RPMI7951 (cell line): ENCODE data around the gene KLK7. TPM values are rescaled to one million over a fixed set of nuclear protein-coding genes. Genes with fewer than 3 reads are reported as not detected.
"Not testable (repeated sequence)": the region's sequence is repeated elsewhere in the genome, so short reads cannot be mapped to it uniquely, and the experiment has no call there.

Source experiments
- DNase-seq: peaks from one replicate; pipeline ENCODE4 v3.0.0-alpha.2; 2012; ENCODE audit warnings: low read depth
- total RNA-seq: library from RNA; depleted of rRNA; stranded (reverse); fragments of >200 nt; shearing (Covaris generic); gene quantifications from 2 replicates; pipeline ENCODE4 v1.2.3, GENCODE V29; 2014

The KLK7 gene
- total RNA-seq, 1 experiment from 2014 or later, result not detected

DNA sequence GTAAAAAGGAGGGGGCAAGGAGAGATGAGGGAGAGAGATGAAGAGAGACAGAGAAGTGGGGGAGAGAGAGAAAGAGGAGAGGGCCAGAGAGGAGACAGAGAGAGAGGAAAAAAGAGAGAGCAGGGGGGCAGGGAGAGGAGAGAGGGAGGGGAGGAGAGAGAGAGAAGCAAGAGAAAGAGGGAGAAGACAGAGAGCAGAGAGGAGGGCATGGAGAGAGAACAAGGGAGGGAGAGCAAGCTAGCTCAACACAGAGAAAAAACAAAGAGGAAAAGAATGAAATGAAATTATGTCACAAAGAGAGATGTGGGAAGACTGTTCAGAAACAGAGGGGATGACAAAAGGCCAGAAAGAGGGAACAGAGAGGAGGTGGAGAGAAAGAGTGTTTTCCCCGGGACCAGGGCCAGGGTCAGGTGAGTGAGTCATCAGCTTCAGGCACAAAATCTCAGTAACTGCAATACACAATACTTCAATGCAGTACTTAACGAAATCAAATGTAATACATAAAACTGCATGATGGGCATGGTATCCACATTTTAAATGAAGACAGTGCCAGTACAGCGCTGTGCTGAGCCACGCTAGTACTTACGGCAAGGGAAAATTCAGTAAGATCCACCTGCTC lies 4.8 kb downstream of the KLK7 start:
- no peak for DNase-seq

- DNase-seq, result no peak
Observed at GRCh38 chr19:50977626-50978025, 6.1 kb downstream of the KLK7 start.

DNA sequence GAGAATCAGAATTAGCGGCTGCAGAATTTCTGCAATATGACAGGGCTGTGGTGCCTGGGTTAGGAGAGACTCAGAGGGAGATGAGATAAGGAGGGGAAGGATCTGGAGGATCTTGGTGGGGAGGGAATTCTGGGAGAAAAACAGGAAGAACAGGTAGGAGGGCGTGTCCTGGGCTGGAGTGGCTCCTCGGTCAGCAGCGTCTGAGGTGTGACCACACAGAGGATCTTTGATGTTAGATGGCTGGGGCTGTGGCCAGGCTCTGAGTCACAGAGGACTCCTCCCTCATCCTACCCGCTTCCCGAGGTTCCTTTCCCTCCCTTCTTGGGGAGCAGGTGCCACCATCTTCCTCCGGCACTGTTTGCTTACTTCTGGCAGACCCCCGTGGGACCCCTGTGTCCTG lies 8.0 kb downstream of the KLK7 start:
- DNase-seq, result peak; percentile 16

DNA sequence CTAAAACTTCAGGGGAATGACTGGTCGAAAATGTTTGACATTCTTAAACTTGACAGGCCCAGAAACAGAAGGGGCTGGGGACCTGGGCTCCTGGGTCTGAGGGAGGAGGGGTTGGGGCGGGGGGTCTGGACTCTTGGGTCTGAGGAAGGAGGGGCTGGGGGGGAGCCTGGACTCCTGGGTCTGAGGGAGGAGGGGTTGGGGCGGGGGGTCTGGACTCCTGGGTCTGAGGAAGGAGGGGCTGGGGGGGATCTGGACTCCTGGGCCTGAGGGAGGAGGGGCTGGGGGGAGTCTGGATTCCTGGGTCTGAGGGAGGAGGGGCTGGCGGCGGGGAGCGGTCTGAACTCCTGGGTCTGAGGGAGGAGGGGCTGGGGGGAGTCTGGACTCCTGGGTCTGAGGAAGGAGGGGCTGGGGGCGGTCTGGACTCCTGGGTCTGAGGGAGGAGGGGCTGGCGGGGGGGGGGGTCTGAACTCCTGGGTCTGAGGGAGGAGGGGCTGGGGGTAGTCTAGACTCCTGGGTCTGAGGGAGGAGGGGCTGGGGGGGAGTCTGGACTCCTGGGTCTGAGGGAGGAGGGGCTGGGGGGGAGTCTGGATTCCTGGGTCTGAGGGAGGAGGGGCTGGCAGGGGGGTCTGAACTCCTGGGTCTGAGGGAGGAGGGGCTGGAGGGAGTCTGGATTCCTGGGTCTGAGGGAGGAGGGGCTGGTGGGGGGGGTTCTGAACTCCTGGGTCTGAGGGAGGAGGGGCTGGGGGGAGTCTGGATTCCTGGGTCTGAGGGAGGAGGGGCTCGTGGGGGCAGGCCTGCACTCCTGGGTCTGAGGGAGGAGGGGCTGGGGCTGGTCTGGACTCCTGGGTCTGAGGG lies 8.8 kb downstream of the KLK7 start:
- no peak for DNase-seq

- DNase-seq, result no peak
Observed at GRCh38 chr19:50972795-50973376, 10.8 kb downstream of the KLK7 start.

DNA sequence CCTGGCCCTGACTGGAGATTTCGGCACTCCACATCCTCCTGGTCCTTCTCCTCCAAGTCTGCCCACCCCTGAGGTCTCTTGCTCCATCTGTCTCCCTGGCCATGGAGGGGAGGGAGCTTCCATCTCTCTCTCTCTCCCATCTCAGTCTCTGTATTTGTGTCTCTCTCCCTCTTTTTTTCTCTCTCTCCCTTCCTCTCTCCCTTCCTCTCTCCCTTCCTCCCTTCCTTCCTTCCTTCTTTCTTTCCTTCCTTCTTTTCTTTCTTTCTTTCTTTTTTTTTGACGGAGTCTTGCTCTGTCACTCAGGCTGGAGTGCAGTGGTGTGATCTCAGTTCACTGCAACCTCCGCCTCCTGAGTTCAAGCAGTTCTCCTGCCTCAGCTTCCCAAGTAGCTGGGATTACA lies 13.9 kb downstream of the KLK7 start:
- DNase-seq, result not testable (repeated sequence)

DNA sequence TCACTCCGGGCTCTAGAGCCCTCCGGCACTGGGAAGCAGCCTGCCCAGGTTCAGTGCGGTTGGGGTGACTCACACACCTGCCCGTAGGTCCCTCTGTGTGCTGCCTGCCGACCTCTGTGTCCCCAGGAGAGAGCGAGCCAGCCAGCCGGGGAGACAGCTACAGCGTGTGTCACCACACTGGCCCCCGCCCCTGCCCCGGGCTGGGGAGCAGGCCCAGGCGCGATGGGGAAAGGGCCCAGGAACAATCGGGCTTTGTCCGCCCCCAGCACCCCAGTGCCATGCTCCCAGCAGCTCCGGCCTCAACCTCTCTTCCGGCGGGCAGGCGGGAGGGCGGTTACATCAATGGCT lies 14.3 kb downstream of the KLK7 start, which contains the start of gene KLK6:
Gene KLK6, minus strand, starts transcription at position 179 of the 348 bp plus-strand sequence. CDS start 1,487 bp downstream, outside the sequence.
- no peak for DNase-seq

- DNase-seq, result no peak
Observed at GRCh38 chr19:50968716-50969412, 14.9 kb downstream of the KLK7 start.

DNA sequence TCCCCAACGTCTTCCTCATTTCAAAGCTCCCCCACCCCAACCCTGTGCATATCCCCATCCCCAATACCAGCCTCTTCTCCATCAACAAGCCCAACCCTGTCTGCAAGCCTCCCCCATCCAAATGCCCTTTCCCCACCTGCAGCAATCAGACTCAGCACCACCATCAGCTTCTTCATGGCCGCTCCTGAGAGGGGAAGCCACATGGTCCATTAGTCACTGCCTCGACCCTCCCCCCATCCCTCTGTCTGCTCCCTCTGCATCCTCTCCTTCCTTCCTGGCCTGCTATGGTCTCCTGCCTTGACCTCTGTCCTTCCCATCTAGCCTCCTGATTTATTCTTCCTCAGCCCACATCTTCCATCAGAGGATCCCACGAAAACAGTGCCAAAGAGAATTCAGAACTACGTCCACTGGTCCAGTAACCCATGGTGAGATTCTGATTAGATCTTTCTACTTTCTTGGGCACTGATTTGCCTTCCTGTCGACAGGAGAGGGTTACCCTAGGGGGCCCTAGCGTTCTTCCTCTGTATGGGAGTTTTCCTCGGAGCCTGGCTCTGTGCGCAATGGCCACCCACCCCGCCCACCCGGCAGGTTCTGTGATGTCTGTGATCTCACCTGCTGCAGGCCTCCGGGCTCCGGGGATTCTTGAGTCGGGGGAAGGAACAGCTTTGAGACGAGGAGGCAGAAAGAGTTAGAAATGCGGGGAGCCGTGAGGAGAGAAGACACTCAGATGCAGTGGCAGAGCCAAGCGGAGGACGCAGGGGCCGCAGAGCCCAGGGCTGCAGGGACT lies 15.6 kb downstream of the KLK7 start:
- DNase-seq, result no peak

- DNase-seq, result no peak
Observed at GRCh38 chr19:50964266-50964665, 19.5 kb downstream of the KLK7 start.

- no peak for DNase-seq
Observed at GRCh38 chr19:50963381-50963780, 20.3 kb downstream of the KLK7 start.

- DNase-seq, result no peak
Observed at GRCh38 chr19:50962245-50962644, 21.5 kb downstream of the KLK7 start.

- DNase-seq, result peak; percentile 29
Observed at GRCh38 chr19:50959731-50960500, 23.8 kb downstream of the KLK7 start.

- no peak for DNase-seq
Observed at GRCh38 chr19:50957587-50957986, 26.1 kb downstream of the KLK7 start.

DNA sequence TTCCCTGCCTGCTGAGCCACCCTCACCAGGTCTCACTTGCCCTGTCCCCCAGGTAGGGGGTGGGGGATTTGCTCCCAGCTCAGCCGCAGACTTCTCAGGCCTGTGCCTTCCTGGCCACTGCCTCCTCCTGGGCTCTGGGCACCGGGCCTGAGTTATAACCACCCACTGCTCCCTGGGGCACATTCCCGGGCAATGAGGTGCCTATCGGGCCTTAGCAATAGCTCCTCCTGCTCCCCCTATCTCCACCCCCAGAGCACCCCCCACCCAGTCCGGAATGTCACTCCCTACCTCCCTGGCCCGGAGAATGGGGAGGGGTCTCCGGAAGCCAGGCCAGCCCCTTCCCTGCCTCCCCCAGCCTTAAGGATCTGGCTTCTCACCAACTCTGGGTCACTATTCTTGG lies 30.8 kb downstream of the KLK7 start, which contains the start of gene KLK5:
Gene KLK5, minus strand, starts transcription at position 129 of the 400 bp plus-strand sequence. CDS start 381 bp downstream, outside the sequence.
- no peak for DNase-seq

DNA sequence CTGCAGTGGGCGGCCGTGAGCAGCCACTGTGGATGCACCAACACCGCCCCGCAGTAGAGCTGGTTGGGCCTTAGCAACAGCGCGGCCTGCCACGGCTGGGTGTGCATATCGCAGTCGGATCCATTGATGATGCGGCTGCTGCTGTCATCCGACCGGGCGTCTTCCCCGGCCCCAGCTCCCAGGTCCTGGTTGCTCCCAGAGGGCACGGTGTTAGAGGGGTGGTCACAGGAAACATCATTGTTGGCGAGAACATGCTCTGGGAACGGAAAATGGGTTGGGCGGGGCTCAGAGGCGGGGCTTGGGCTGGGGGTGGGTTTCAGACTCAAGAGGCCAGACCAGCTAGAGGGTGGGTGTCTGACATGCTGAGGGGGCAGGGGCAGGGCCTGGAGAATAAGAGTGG lies 33.9 kb downstream of the KLK7 start:
- DNase-seq, result no peak

GRCh38 chr19:50947123-50947522 lies 36.6 kb downstream of the KLK7 start:
- no peak for DNase-seq

DNA sequence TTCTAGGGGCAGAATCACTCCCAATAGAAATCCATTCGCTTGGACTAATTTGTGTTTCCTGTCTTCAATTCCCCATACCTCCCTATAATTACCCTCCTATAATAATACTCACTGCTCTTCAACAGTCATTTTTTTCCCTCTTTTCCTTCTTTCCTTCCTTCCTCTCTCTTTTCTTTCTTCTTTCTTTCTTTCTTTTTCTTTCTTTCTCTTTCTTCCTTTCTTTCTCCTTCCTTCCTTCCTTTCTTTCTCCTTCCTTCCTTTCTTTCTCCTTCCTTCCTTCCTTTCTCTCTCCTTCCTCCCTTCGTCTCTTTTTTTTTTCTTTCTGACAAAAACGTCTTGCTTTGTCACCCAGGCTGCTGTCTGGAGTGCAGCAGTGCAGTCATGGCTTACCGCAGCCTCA lies 38.9 kb downstream of the KLK7 start:
- no peak for DNase-seq

DNA sequence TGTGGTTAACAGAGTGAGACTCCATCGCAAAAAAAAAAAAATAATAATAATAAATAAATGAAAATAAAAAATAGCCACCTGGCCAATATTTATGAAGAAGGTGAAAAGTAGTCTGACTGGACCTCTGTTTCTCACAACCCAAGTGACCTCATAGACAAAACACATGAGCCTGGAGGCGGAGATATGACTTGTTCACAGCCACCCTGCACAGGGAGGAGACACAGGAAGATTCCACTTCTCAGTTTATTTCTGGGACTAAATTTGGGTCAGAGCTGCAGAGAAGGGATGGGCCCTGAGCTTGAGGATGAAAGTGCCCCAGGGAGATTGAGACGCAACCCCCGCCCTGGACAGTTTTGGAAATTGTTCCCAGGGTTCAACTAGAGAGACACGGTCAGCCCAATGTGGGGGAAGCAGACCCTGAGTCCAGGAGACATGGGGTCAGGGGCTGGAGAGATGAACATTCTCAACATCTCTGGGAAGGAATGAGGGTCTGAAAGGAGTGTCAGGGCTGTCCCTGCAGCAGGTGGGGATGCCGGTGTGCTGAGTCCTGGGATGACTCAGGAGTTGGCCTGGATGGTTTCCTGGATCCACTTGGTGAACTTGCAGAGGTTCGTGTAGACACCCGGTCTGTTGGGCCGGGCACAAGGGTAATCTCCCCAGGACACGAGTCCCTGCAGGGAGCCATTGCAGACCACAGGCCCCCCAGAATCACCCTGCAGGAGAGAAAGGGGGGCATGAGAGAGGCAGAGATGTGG lies 40.5 kb downstream of the KLK7 start:
- DNase-seq, result no peak

GRCh38 chr19:50939596-50939995 lies 44.1 kb downstream of the KLK7 start:
- no peak for DNase-seq
